Fibroblast of mammary gland (primary cell): Measurements from ENCODE around the gene ZFAND6.
"Not testable (repeated sequence)": the region's sequence is repeated elsewhere in the genome, so short reads cannot be mapped to it uniquely, and the experiment has no call there.

Experiments
- DNase-seq: peaks from one replicate; pipeline ENCODE4 v3.0.0-alpha.2; 2010; ENCODE audit warnings: low read depth
- H3K4me3 ChIP-seq: 2 replicates; pipeline ENCODE4 v1.5.1; 2011; ENCODE audit warnings: low read depth, mild to moderate bottlenecking, low read length, moderate library complexity; ENCODE audit not compliant: control insufficient read depth
- CTCF ChIP-seq: conservative IDR thresholded peaks from 2 replicates; pipeline ENCODE4 v1.5.1; 2011; ENCODE audit warnings: low read depth, low read length, inconsistent platforms; ENCODE audit not compliant: control insufficient read depth, insufficient read depth

The ZFAND6 gene

GRCh38 chr15:80019168-80019745 is 40.2 kb upstream of the ZFAND6 start:
- no peak for TF ChIP-seq CTCF
- no peak overlapping the region for H3K4me3 ChIP-seq
- DNase-seq: no peak

- H3K4me3 ChIP-seq, DNase-seq: not testable (repeated sequence)
Measured at GRCh38 chr15:80020149-80020548, 39.3 kb upstream of the ZFAND6 start.

GRCh38 chr15:80020731-80021130 is 38.7 kb upstream of the ZFAND6 start:
- no peak for TF ChIP-seq CTCF
- DNase-seq: no peak
- H3K4me3 ChIP-seq: no peak overlapping the region

- DNase-seq: no peak
- H3K4me3 ChIP-seq: no peak overlapping the region
- TF ChIP-seq CTCF: no peak
Measured at GRCh38 chr15:80026310-80026709, 33.2 kb upstream of the ZFAND6 start.

GRCh38 chr15:80026754-80027153 is 32.7 kb upstream of the ZFAND6 start:
- H3K4me3 ChIP-seq: no peak overlapping the region
- no peak for DNase-seq
- TF ChIP-seq CTCF: no peak

- DNase-seq: no peak
- no peak for TF ChIP-seq CTCF
- H3K4me3 ChIP-seq: no peak overlapping the region
Measured at GRCh38 chr15:80028937-80029336, 30.5 kb upstream of the ZFAND6 start.

GRCh38 chr15:80031841-80032240 is 27.6 kb upstream of the ZFAND6 start:
- H3K4me3 ChIP-seq: no peak overlapping the region
- DNase-seq: peak; percentile 4
- TF ChIP-seq CTCF: no peak

GRCh38 chr15:80034629-80035028 is 24.8 kb upstream of the ZFAND6 start:
- TF ChIP-seq CTCF: no peak
- DNase-seq: no peak
- H3K4me3 ChIP-seq: no peak overlapping the region
